ENCODE measurements around the gene FAM131C.

DNA sequence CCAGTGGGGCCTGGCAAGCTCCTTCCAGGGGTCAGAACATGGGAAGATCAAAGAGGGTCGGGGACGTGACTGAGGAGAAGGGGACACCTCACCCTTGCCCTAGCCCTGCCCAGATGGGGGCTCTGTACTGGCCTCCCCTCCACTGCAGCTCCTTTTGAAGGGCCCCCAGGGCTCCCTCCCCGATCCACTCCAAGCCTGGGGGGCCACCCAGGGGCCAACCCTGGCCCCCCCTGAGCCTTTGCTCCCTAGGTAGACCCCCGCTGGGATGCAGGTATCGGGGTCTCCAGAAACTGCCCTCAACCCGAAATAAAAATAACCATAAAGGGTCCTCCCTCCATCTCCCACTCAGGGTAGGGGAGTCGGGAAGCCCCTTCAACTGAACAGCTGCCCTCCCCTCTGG, 37.4 kb upstream of the FAM131C start:
- TF ChIP-seq, protein P1, sequence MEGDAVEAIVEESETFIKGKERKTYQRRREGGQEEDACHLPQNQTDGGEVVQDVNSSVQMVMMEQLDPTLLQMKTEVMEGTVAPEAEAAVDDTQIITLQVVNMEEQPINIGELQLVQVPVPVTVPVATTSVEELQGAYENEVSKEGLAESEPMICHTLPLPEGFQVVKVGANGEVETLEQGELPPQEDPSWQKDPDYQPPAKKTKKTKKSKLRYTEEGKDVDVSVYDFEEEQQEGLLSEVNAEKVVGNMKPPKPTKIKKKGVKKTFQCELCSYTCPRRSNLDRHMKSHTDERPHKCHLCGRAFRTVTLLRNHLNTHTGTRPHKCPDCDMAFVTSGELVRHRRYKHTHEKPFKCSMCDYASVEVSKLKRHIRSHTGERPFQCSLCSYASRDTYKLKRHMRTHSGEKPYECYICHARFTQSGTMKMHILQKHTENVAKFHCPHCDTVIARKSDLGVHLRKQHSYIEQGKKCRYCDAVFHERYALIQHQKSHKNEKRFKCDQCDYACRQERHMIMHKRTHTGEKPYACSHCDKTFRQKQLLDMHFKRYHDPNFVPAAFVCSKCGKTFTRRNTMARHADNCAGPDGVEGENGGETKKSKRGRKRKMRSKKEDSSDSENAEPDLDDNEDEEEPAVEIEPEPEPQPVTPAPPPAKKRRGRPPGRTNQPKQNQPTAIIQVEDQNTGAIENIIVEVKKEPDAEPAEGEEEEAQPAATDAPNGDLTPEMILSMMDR (IDR thresholded peaks at IDR 0.05; ENCODE audit: insufficient read depth, low read length, poor library complexity, severe bottlenecking) = no peak
- no peak for TF ChIP-seq EZH2phosphoT487 (conservative IDR thresholded peaks at IDR 0.05; ENCODE audit: low read length)
